Chondrocyte (in vitro differentiated cells): ENCODE measurements around the gene TAS1R2. TPM values are rescaled to one million over a fixed set of nuclear protein-coding genes. Genes with fewer than 3 reads are reported as not detected.

Experiments
- DNase-seq: peaks from one replicate; pipeline ENCODE4 v3.0.0; 2021; ENCODE audit warnings: mixed read lengths, low spot score
- H3K27ac Mint-ChIP-seq: one replicate; pipeline ENCODE4 v1.8.0; 2021; ENCODE audit warnings: mild to moderate bottlenecking, moderate library complexity, mixed read lengths; ENCODE audit not compliant: unreplicated experiment
- H3K27me3 Mint-ChIP-seq: 2 replicates; pipeline ENCODE4 v1.8.0; 2021; ENCODE audit warnings: low read depth, mixed read lengths
- H3K36me3 Mint-ChIP-seq: 2 replicates; pipeline ENCODE4 v1.8.0; 2021; ENCODE audit warnings: low read depth, mixed read lengths
- H3K4me1 Mint-ChIP-seq: 2 replicates; pipeline ENCODE4 v1.8.0; 2021; ENCODE audit warnings: low read depth, mild to moderate bottlenecking, mixed read lengths
- H3K4me3 Mint-ChIP-seq: one replicate; pipeline ENCODE4 v1.8.0; 2021; ENCODE audit warnings: mild to moderate bottlenecking, moderate library complexity, mixed read lengths; ENCODE audit not compliant: unreplicated experiment
- H3K9me3 Mint-ChIP-seq: 2 replicates; pipeline ENCODE4 v1.8.0; 2021; ENCODE audit warnings: low read depth, mixed read lengths
- CTCF ChIP-seq: fragments of 200-600 bp; sonication (generic); IDR thresholded peaks from 2 replicates; pipeline ENCODE4 v1.5.0; 2021; ENCODE audit warnings: antibody characterized with exemption, mild to moderate bottlenecking, moderate library complexity
- total RNA-seq: library from RNA; stranded (reverse); gene quantifications from 3 replicates; pipeline ENCODE4 v1.2.1, GENCODE V29; 2021

The TAS1R2 gene
- total RNA-seq, 1 donor from 2014 or later = not detected

DNA sequence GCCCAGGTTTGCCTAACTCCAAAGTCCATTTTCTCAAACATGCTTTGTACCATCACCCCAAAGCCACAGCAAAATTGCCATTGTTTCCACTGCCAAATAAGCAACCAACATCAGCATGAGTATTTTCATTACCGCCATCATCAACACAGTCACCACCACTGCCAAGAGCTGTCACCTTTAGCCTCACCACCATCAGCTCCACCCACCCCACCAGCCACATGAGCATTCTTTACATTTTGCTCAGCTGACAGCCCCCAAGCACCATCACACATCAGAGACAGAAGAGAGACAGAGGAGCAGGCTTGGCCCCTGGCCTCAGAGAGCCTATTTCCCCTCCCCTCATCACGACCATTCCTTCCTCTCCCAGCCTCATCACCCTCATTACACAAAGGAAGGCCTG is 42.7 kb downstream of the TAS1R2 start:
- DNase-seq = no peak
- H3K4me1 Mint-ChIP-seq = no peaks in the 10 kb centered on the region
- no peak overlapping the region for H3K27ac Mint-ChIP-seq
- H3K4me3 Mint-ChIP-seq = no peak overlapping the region
- H3K9me3 Mint-ChIP-seq = no peaks in the 10 kb centered on the region
- no peaks in the 10 kb centered on the region for H3K36me3 Mint-ChIP-seq
- peaks cover 29% of the 10 kb centered on the region for H3K27me3 Mint-ChIP-seq
- TF ChIP-seq CTCF = no peak

- no peaks in the 10 kb centered on the region for H3K9me3 Mint-ChIP-seq
- no peaks in the 10 kb centered on the region for H3K36me3 Mint-ChIP-seq
- no peak overlapping the region for H3K4me3 Mint-ChIP-seq
- DNase-seq = no peak
- H3K27me3 Mint-ChIP-seq = peaks cover 33% of the 10 kb centered on the region
- no peaks in the 10 kb centered on the region for H3K4me1 Mint-ChIP-seq
- TF ChIP-seq CTCF = no peak
- H3K27ac Mint-ChIP-seq = no peak overlapping the region
Observed at GRCh38 chr1:18814874-18815531, 44.5 kb downstream of the TAS1R2 start.

DNA sequence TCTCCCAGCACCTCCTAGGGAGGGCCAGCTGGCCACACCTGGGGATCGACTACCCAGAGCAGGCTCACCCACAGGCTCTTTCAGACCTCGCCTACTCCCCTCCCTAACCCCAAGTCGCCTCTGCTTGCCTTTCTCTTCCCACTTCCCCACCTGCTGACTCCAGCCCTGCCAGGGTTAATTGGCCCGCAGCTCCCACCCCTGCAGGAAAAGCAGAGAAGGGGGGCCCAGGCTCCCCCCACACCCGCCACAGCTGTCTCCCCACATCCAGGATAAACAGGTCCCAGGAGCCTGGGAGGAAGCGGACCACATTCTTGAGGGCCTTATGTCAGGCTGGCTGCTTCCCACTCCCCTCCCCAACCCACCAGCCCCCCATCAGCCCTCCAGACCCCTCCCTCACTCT is 45.0 kb downstream of the TAS1R2 start:
- H3K27ac Mint-ChIP-seq = no peak overlapping the region
- DNase-seq = no peak
- peaks cover 30% of the 10 kb centered on the region for H3K27me3 Mint-ChIP-seq
- H3K9me3 Mint-ChIP-seq = no peaks in the 10 kb centered on the region
- H3K4me1 Mint-ChIP-seq = no peaks in the 10 kb centered on the region
- TF ChIP-seq CTCF = no peak
- no peaks in the 10 kb centered on the region for H3K36me3 Mint-ChIP-seq
- H3K4me3 Mint-ChIP-seq = no peak overlapping the region

DNA sequence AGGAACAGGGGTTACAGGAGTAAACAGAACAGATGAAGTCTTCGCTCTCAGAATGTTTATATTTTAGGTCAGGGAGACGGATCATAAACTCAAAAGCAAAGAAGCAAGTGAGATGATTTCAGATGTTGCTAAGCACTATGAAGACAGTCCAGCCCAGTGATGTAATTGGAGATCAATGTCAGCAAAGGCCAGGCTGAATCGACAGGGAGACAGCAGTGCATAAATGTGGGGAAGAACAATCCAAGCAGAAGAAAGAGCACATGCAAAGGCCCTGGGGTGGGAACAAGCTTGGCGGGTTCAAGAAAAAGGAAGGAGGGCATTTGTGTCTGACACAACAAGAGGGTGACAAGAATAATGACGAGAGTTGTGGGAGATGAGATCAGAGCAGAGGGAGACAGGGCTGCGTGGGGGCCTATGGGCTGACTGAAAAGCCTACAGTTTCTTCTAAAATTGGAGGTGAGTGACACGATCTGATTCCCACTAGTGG is 47.0 kb downstream of the TAS1R2 start:
- Mint-ChIP-seq H3K4me3 (no peak overlapping the region), H3K36me3 (no peaks in the 10 kb centered on the region), H3K4me1 (no peaks in the 10 kb centered on the region), H3K9me3 (no peaks in the 10 kb centered on the region), H3K27me3 (peaks cover 15% of the 10 kb centered on the region), H3K27ac (no peak overlapping the region)
- no peak for DNase-seq
- no peak for TF ChIP-seq CTCF

- DNase-seq = no peak
- TF ChIP-seq CTCF = no peak
- no peaks in the 10 kb centered on the region for H3K9me3 Mint-ChIP-seq
- no peak overlapping the region for H3K27ac Mint-ChIP-seq
- H3K4me1 Mint-ChIP-seq = no peaks in the 10 kb centered on the region
- H3K36me3 Mint-ChIP-seq = no peaks in the 10 kb centered on the region
- H3K27me3 Mint-ChIP-seq = peaks cover 14% of the 10 kb centered on the region
- no peak overlapping the region for H3K4me3 Mint-ChIP-seq
Observed at GRCh38 chr1:18811733-18812452, 47.6 kb downstream of the TAS1R2 start.
